ENCODE data around the gene AGMO.

DNA sequence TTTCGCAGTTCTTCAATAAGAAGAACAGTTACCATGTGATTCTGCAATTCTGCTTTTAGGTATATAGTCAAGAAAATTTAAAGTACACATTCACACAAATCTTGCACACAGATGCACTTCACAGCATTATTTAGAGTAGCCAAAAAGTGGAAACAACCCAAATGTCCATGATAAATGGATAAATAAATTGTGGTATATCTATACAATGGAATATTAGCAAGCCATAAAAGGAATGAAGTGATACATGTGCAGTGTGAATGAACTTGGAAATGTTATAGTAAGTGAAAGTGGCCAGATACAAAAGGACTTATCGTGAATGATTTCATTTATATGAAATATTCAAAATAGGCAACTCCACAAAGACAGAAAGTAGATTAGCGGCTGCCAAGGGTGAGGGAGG is 109.1 kb downstream of the AGMO start:
- TF ChIP-seq POLR2A (IDR thresholded peaks at IDR 0.05): no peak
- no peak for TF ChIP-seq POLR2AphosphoS5 (IDR thresholded peaks at IDR 0.05)
- TF ChIP-seq, protein P1, sequence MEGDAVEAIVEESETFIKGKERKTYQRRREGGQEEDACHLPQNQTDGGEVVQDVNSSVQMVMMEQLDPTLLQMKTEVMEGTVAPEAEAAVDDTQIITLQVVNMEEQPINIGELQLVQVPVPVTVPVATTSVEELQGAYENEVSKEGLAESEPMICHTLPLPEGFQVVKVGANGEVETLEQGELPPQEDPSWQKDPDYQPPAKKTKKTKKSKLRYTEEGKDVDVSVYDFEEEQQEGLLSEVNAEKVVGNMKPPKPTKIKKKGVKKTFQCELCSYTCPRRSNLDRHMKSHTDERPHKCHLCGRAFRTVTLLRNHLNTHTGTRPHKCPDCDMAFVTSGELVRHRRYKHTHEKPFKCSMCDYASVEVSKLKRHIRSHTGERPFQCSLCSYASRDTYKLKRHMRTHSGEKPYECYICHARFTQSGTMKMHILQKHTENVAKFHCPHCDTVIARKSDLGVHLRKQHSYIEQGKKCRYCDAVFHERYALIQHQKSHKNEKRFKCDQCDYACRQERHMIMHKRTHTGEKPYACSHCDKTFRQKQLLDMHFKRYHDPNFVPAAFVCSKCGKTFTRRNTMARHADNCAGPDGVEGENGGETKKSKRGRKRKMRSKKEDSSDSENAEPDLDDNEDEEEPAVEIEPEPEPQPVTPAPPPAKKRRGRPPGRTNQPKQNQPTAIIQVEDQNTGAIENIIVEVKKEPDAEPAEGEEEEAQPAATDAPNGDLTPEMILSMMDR (IDR thresholded peaks at IDR 0.05): no peak

All from breast epithelium (tissue), 3 donors.